SU-DHL-6 (cell line): ENCODE measurements around the gene PLEKHD1.

Source experiments
- CTCF ChIP-seq: fragments of 200-600 bp; sonication (generic); IDR thresholded peaks from one replicate; pipeline ENCODE4 v1.5.1; 2017; ENCODE audit warnings: antibody characterized with exemption, mild to moderate bottlenecking, low read length, moderate library complexity; ENCODE audit not compliant: insufficient read depth, poor library complexity, severe bottlenecking
- EZH2phosphoT487 ChIP-seq: fragments of 200-600 bp; sonication (generic), shearing (Covaris generic); conservative IDR thresholded peaks from 2 replicates; pipeline ENCODE4 v1.6.1; 2018; ENCODE audit warnings: mild to moderate bottlenecking, antibody characterized with exemption, low read length, moderate library complexity, mixed read lengths

DNA sequence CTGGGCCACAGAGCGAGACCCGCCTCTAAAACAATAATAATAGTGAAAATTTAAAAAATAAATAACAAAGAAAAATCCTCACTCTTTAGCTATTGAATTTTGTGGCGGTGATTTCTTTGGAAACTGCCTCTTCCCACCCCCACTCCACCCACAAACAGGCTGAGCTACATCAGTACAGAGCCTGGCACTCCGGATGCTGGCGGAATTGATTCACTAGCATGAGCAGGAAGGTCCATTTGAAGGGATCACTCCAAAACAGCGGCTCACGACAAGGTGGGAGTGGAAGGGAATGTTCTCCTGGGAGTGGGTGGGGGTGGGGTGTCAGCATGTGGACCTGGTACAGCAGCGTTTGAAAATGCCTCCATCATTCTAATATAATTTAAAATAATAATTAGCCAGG is 64.0 kb downstream of the PLEKHD1 start:
- TF ChIP-seq CTCF = no peak
- no peak for TF ChIP-seq EZH2phosphoT487
